H1 (cell line): ENCODE results near the gene C11orf65. TPM values are rescaled to one million over a fixed set of nuclear protein-coding genes. Genes with fewer than 3 reads are reported as not detected.

Experiments
- CTCF ChIA-PET: fragments of 300-600 bp; sonication (Branson Sonifier 250); formaldehyde crosslinking; loops from one replicate; lab custom pipeline; 2021; ENCODE audit not compliant: partially characterized antibody; lab: Charles Lee
- POLR2A ChIA-PET: fragments of 300-600 bp; sonication (Branson Sonifier 250); formaldehyde crosslinking; loops from one replicate; lab custom pipeline; 2021; ENCODE audit warnings: inconsistent platforms; ENCODE audit not compliant: partially characterized antibody; lab: Charles Lee
- DNase-seq, 2 experiments: peaks; one replicate each; pipeline versions ENCODE4 v3.0.0 to v3.0.0-alpha.2; 2010 to 2022; ENCODE audit warnings: low spot score in 2 of 2, low read depth in 1 of 2, mixed read lengths in 1 of 2
- FAIRE-seq: peaks from 2 replicates; lab custom pipeline; 2011; peaks lifted over from hg19 to GRCh38; lab: Jason Lieb, UNC
- H2AFZ ChIP-seq: 2 replicates; pipeline ENCODE4 v1.8.1; 2012; ENCODE audit warnings: low read length, inconsistent platforms
- H2AK5ac ChIP-seq: 2 replicates; pipeline ENCODE4 v1.6.1; 2013; ENCODE audit warnings: low read depth, low read length
- H2BK120ac ChIP-seq: replicated peaks from 2 replicates; pipeline ENCODE3; 2013; ENCODE audit warnings: low read depth, low read length, inconsistent platforms
- H2BK12ac ChIP-seq: 2 replicates; pipeline ENCODE4 v1.6.1; 2013; ENCODE audit warnings: low read depth, low read length
- H2BK15ac ChIP-seq: 2 replicates; pipeline ENCODE4 v1.6.1; 2013; ENCODE audit warnings: low read length
- H2BK20ac ChIP-seq: 2 replicates; pipeline ENCODE4 v1.6.1; 2013; ENCODE audit warnings: low read length
- H2BK5ac ChIP-seq: 2 replicates; pipeline ENCODE4 v1.6.1; 2013; ENCODE audit warnings: low read depth, low read length
- H3K14ac ChIP-seq: 2 replicates; pipeline ENCODE4 v1.6.1; 2013; ENCODE audit warnings: inconsistent platforms; ENCODE audit not compliant: insufficient read length
- H3K18ac ChIP-seq: 2 replicates; pipeline ENCODE4 v1.6.1; 2013; ENCODE audit warnings: low read length; ENCODE audit errors: extremely low read depth
- H3K23ac ChIP-seq: 2 replicates; pipeline ENCODE4 v1.6.1; 2013; ENCODE audit warnings: inconsistent platforms; ENCODE audit not compliant: insufficient read length
- H3K23me2 ChIP-seq: 2 replicates; pipeline ENCODE4 v1.6.1; 2013; ENCODE audit warnings: low read depth, low read length
- H3K27ac ChIP-seq: 2 replicates; pipeline ENCODE4 v1.6.1; 2011; ENCODE audit warnings: low read depth, low read length, inconsistent platforms
- H3K27me3 ChIP-seq, 4 experiments: replicated peaks in 1 of 4; 1 replicate in 1 of 4; 2 replicates in 3 of 4; pipeline versions ENCODE4 v1.6.1 to v1.8.1; 2011 to 2013; ENCODE audit warnings: low read length in 3 of 4, mild to moderate bottlenecking in 3 of 4, inconsistent platforms in 2 of 4, mixed read lengths in 2 of 4, moderate library complexity in 1 of 4; ENCODE audit not compliant: control insufficient read depth in 3 of 4, insufficient read depth in 3 of 4; ENCODE audit errors: extremely low read depth in 1 of 4
- H3K36me3 ChIP-seq, 4 experiments: 2 replicates each; pipeline versions ENCODE4 v1.6.1 to v1.8.1; 2011 to 2013; ENCODE audit warnings: mild to moderate bottlenecking in 4 of 4, low read length in 3 of 4, moderate library complexity in 2 of 4, control low read depth in 1 of 4, inconsistent platforms in 1 of 4; ENCODE audit not compliant: insufficient read depth in 4 of 4, control insufficient read depth in 2 of 4
- H3K4ac ChIP-seq: replicated peaks from 2 replicates; pipeline ENCODE3; 2013; ENCODE audit warnings: low read length, low read depth, mixed read lengths, inconsistent platforms; ENCODE audit not compliant: insufficient read length
- H3K4me1 ChIP-seq, 4 experiments: replicated peaks in 1 of 4; 1 replicate in 1 of 4; 2 replicates in 3 of 4; pipeline versions ENCODE4 v1.6.1 to v1.8.1; 2011 to 2013; ENCODE audit warnings: low read length in 3 of 4, inconsistent platforms in 2 of 4, mixed read lengths in 1 of 4; ENCODE audit not compliant: insufficient read depth in 4 of 4, control insufficient read depth in 3 of 4
- H3K4me2 ChIP-seq, 2 experiments: 2 replicates each; pipeline versions ENCODE4 v1.6.1 to v1.8.1; 2011 to 2013; ENCODE audit warnings: low read depth in 2 of 2, low read length in 2 of 2, control low read depth in 1 of 2, inconsistent platforms in 1 of 2, mild to moderate bottlenecking in 1 of 2; ENCODE audit not compliant: insufficient read depth in 1 of 2
- H3K4me3 ChIP-seq, 4 experiments: fragments of 200-600, 300-600 bp in 1 of 4; sonication (generic), shearing (Covaris generic), sonication (Bioruptor Twin) in 1 of 4; 2 replicates each; pipeline versions ENCODE4 v1.5.1 to v1.8.1; 2011 to 2016; ENCODE audit warnings: low read length in 4 of 4, low read depth in 3 of 4, control low read depth in 2 of 4, inconsistent platforms in 2 of 4, mild to moderate bottlenecking in 2 of 4, mixed read lengths in 1 of 4, moderate library complexity in 1 of 4; ENCODE audit not compliant: insufficient read depth in 2 of 4; ENCODE audit errors: extremely low read depth in 1 of 4
- H3K56ac ChIP-seq: replicated peaks from 2 replicates; pipeline ENCODE3; 2013; ENCODE audit warnings: low read depth, mild to moderate bottlenecking, mixed read lengths, low read length, inconsistent platforms; ENCODE audit not compliant: insufficient read length
- H3K79me1 ChIP-seq: 2 replicates; pipeline ENCODE4 v1.6.1; 2013; ENCODE audit warnings: low read depth, low read length, control low read depth
- H3K79me2 ChIP-seq, 2 experiments: 2 replicates each; pipeline versions ENCODE4 v1.6.1 to v1.8.1; 2012 to 2013; ENCODE audit warnings: low read length in 2 of 2, mild to moderate bottlenecking in 2 of 2, inconsistent platforms in 1 of 2; ENCODE audit not compliant: insufficient read depth in 2 of 2, control insufficient read depth in 1 of 2
- H3K9ac ChIP-seq, 4 experiments: replicated peaks in 1 of 4; 1 replicate in 1 of 4; 2 replicates in 3 of 4; pipeline versions ENCODE4 v1.6.1 to v1.8.1; 2011 to 2013; ENCODE audit warnings: low read depth in 3 of 4, low read length in 3 of 4, control low read depth in 2 of 4, mild to moderate bottlenecking in 2 of 4, moderate library complexity in 2 of 4, inconsistent platforms in 1 of 4; ENCODE audit errors: extremely low read depth in 1 of 4
- H3K9me3 ChIP-seq, 2 experiments: 2 replicates each; pipeline versions ENCODE4 v1.6.1 to v1.8.1; 2012 to 2013; ENCODE audit warnings: mild to moderate bottlenecking in 2 of 2, moderate library complexity in 2 of 2, control low read depth in 1 of 2, inconsistent platforms in 1 of 2, low read depth in 1 of 2, low read length in 1 of 2, mixed read lengths in 1 of 2; ENCODE audit not compliant: insufficient read depth in 2 of 2
- H4K20me1 ChIP-seq, 2 experiments: replicated peaks in 1 of 2; 2 replicates each; pipeline versions ENCODE3 to v1.8.1; 2011 to 2013; ENCODE audit warnings: inconsistent platforms in 2 of 2, low read length in 2 of 2, mild to moderate bottlenecking in 1 of 2; ENCODE audit not compliant: insufficient read depth in 2 of 2, control insufficient read depth in 1 of 2
- H4K5ac ChIP-seq: 2 replicates; pipeline ENCODE4 v1.6.1; 2013; ENCODE audit warnings: low read length, low read depth, mixed read lengths, inconsistent platforms; ENCODE audit not compliant: insufficient read length
- H4K8ac ChIP-seq: 2 replicates; pipeline ENCODE4 v1.8.0; 2013; ENCODE audit warnings: mild to moderate bottlenecking, moderate library complexity, low read length, inconsistent platforms; ENCODE audit not compliant: insufficient read depth; ENCODE audit errors: extremely low read depth
- H4K91ac ChIP-seq: replicated peaks from 2 replicates; pipeline ENCODE3; 2013; ENCODE audit warnings: low read length, mixed read lengths, inconsistent platforms; ENCODE audit not compliant: insufficient read length
- ASH2L ChIP-seq: fragments of 200-600, 300-600 bp; sonication (generic); IDR thresholded peaks from one replicate; pipeline ENCODE4 v1.7.1; 2017; ENCODE audit warnings: low read length
- ATF3 ChIP-seq: IDR thresholded peaks from 2 replicates; pipeline ENCODE4 v1.6.1; 2011; ENCODE audit warnings: low read depth, mild to moderate bottlenecking, low read length; ENCODE audit not compliant: insufficient read depth
- CHD1 ChIP-seq: IDR thresholded peaks from 2 replicates; pipeline ENCODE4 v1.6.1; 2012; ENCODE audit warnings: low read depth, low read length, improper control_type of control experiment
- CTBP2 ChIP-seq: IDR thresholded peaks from 2 replicates; pipeline ENCODE4 v1.7.0; 2011; ENCODE audit warnings: borderline replicate concordance, mild to moderate bottlenecking, moderate library complexity, mixed read lengths, low read length; ENCODE audit not compliant: insufficient read depth, insufficient read length
- FOSL1 ChIP-seq: IDR thresholded peaks from 2 replicates; pipeline ENCODE4 v1.6.1; 2011; ENCODE audit warnings: mild to moderate bottlenecking, low read depth, low read length, moderate library complexity; ENCODE audit not compliant: insufficient read depth
- SIN3A ChIP-seq, 2 experiments: IDR thresholded peaks in 1 of 2; conservative IDR thresholded peaks in 1 of 2; 2 replicates each; pipeline ENCODE4 v1.6.1; 2011 to 2012; ENCODE audit warnings: low read length in 2 of 2, improper control_type of control experiment in 1 of 2, low read depth in 1 of 2, mild to moderate bottlenecking in 1 of 2
- SP2 ChIP-seq: IDR thresholded peaks from 2 replicates; pipeline ENCODE4 v1.6.1; 2012; ENCODE audit warnings: mild to moderate bottlenecking, low read length, inconsistent platforms
- TAF7 ChIP-seq: optimal IDR thresholded peaks from 2 replicates; pipeline ENCODE3; 2011; ENCODE audit warnings: low read depth, mild to moderate bottlenecking, inconsistent platforms, low read length, moderate library complexity, borderline replicate concordance
- USF2 ChIP-seq: IDR thresholded peaks from 2 replicates; pipeline ENCODE4 v1.6.1; 2011; ENCODE audit warnings: low read length, improper control_type of control experiment
- polyA plus RNA-seq, 7 experiments: library from polyadenylated mRNA; depleted of rRNA in 3 of 7; stranded (reverse) in 5 of 7; unstranded in 2 of 7; fragments of >200 nt in 5 of 7; fragments of 200-250 nt in 2 of 7; gene quantifications; 1 replicate in 5 of 7; 2 replicates in 1 of 7; 4 replicates in 1 of 7; pipeline versions ENCODE4 v1.2.1 to v1.2.3, GENCODE V29; 2011 to 2013; ENCODE audit warnings: missing spikeins in 2 of 7, mixed read lengths in 2 of 7
- total RNA-seq: library from RNA; stranded (reverse); fragmentation: NEBNext Ultra II Directional; extraction: Animal tissue kit (Norgen Biotek cat#: 25700); gene quantifications from 2 replicates; pipeline ENCODE4 v1.2.1, GENCODE V29; 2021
- TF ChIP-seq, protein P1 (sequence below): IDR thresholded peaks from 2 replicates; pipeline ENCODE4 v1.6.1; 2012; ENCODE audit warnings: low read length, inconsistent platforms

The C11orf65 gene
- total and polyA plus RNA-seq, 2 of the 8 experiments (the other 6 are each of a cell fraction or from before 2014, with no cell fraction given) = 0.14 to 0.22 TPM

DNA sequence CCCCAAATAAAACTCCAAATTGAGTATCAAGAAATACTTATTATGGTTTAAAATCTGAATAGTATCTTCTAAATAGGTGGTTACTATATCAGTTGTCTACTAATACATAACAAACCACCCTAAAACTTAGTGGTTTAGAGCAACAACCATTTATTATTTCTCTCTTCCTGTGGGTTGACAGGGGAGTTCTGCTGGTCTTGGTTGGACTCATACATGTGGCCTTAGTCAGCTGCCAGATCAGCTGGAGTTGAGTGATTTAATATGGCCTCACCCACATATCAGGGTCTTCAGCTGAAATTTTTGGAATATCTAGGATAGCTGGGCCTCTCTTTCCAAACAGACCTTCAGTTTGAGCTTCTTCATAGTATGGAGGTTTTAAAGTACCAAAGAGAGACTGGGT is 34.5 kb downstream of the C11orf65 start:
- H3K27ac ChIP-seq = no peak overlapping the region
- no peak overlapping the region for H3K4ac ChIP-seq
- no peak for TF ChIP-seq TAF7
- TF ChIP-seq, protein P1, sequence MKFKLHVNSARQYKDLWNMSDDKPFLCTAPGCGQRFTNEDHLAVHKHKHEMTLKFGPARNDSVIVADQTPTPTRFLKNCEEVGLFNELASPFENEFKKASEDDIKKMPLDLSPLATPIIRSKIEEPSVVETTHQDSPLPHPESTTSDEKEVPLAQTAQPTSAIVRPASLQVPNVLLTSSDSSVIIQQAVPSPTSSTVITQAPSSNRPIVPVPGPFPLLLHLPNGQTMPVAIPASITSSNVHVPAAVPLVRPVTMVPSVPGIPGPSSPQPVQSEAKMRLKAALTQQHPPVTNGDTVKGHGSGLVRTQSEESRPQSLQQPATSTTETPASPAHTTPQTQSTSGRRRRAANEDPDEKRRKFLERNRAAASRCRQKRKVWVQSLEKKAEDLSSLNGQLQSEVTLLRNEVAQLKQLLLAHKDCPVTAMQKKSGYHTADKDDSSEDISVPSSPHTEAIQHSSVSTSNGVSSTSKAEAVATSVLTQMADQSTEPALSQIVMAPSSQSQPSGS = no peak
- no peak for TF ChIP-seq USF2
- TF ChIP-seq CTBP2 = no peak
- no peak for TF ChIP-seq CHD1
- no peak for TF ChIP-seq SP2
- TF ChIP-seq ASH2L = no peak
- TF ChIP-seq FOSL1 = no peak
- TF ChIP-seq ATF3 = no peak
- no peak for TF ChIP-seq SIN3A (conservative IDR thresholded peaks at IDR 0.05 in 1 of 2, IDR thresholded peaks at IDR 0.05 in 1 of 2; ENCODE audit: low read depth in 1 of 2, low read length in 2 of 2)
- DNase-seq (no peak), FAIRE-seq (no peak)
- no peak overlapping the region for H2BK12ac ChIP-seq
- no peaks in the 10 kb centered on the region for H3K23me2 ChIP-seq
- no peaks in the 10 kb centered on the region for H3K36me3 ChIP-seq
- no peak overlapping the region for H2AK5ac ChIP-seq
- no peak overlapping the region for H2BK20ac ChIP-seq
- no peak overlapping the region for H3K23ac ChIP-seq
- H3K79me1 ChIP-seq = no peaks in the 10 kb centered on the region
- H2BK15ac ChIP-seq = no peak overlapping the region
- no peak overlapping the region for H3K56ac ChIP-seq
- no peak overlapping the region for H3K9ac ChIP-seq
- H4K8ac ChIP-seq = no peak overlapping the region
- CTCF ChIA-PET = no interaction called here
- POLR2A ChIA-PET = no interaction called here
- H3K4me2 ChIP-seq = no peak overlapping the region
- no peaks in the 10 kb centered on the region for H4K20me1 ChIP-seq
- H3K18ac ChIP-seq = no peak overlapping the region
- no peaks in the 10 kb centered on the region for H3K27me3 ChIP-seq
- H2BK5ac ChIP-seq = no peak overlapping the region
- H3K4me3 ChIP-seq = no peak overlapping the region
- H3K9me3 ChIP-seq = no peaks in the 10 kb centered on the region
- no peak overlapping the region for H4K5ac ChIP-seq
- no peak overlapping the region for H4K91ac ChIP-seq
- H3K4me1 ChIP-seq = no peaks in the 10 kb centered on the region
- H2BK120ac ChIP-seq = no peak overlapping the region
- H3K79me2 ChIP-seq = no peaks in the 10 kb centered on the region
- H3K14ac ChIP-seq = no peak overlapping the region
- no peak overlapping the region for H2AFZ ChIP-seq
